ENCODE measurements around the gene SLC44A4.
"Not testable (repeated sequence)": the region's sequence is repeated elsewhere in the genome, so short reads cannot be mapped to it uniquely, and the experiment has no call there.

SLC44A4 gene

DNA sequence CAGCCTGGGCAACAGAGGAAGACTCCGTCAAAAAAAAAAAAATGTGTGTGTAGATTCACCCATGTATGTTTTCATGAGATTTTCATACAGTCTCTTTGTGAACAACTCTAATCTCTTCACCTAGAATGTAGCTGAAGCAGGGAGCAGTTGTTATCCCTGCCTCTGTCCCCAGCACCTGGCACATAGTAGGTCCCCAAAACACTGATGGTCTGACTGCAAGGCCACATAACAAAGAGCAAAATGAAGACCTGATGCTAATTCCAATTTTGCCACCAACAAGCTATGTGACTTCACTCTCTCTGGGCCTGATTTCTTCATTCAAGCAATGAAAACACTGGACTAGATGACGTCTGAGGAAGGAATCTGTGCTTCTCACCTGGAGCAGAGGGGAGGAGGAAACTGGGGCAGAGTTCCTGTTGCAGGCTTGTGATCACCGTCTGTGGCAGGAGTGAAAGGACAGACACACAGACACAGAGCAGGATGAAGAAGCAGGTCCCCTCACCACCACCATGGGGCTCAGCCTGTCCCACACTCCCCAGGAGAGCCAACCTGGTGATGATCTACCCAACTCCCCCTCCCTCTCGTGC, 4.6 kb downstream of the SLC44A4 start:
- DNase-seq (ENCODE audit: low spot score) = no peak
- no peak overlapping the region for H3K4me3 ChIP-seq
- H3K27ac ChIP-seq = no peak overlapping the region
- TF ChIP-seq, protein P1, sequence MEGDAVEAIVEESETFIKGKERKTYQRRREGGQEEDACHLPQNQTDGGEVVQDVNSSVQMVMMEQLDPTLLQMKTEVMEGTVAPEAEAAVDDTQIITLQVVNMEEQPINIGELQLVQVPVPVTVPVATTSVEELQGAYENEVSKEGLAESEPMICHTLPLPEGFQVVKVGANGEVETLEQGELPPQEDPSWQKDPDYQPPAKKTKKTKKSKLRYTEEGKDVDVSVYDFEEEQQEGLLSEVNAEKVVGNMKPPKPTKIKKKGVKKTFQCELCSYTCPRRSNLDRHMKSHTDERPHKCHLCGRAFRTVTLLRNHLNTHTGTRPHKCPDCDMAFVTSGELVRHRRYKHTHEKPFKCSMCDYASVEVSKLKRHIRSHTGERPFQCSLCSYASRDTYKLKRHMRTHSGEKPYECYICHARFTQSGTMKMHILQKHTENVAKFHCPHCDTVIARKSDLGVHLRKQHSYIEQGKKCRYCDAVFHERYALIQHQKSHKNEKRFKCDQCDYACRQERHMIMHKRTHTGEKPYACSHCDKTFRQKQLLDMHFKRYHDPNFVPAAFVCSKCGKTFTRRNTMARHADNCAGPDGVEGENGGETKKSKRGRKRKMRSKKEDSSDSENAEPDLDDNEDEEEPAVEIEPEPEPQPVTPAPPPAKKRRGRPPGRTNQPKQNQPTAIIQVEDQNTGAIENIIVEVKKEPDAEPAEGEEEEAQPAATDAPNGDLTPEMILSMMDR (IDR thresholded peaks at IDR 0.05) = no peak

DNA sequence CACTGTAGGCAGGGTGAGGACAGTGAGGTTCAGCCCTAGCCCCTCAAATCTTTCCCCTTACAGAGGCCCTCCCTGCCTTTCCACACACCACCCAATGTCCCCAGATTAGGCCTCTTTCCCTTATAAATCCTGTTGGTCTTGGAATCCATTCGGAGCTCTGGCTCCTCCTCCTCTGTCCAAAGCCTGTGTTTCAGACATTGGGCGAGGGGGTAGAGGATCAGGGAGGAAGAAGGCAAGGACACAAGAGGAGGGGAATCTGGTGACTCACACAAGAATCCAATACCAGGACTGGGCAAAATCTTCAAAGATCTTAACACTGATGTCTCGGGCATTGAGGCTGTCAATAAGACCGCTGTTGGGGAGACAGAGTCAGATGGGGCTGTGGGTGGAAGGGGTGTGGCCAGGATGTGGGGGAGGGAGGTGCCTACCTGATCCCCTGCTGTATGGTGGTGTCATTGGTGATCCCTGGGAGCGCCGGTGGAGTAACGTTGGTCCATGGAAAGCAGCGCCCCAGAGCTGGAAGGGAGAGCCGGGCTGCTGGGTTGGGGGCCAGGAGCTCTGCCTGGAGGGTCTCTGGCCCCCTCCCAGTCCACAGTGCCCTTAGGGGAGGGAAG, 7.6 kb downstream of the SLC44A4 start:
- no peak overlapping the region for H3K4me3 ChIP-seq
- TF ChIP-seq, protein P1 (IDR thresholded peaks at IDR 0.05) = no peak
- DNase-seq (ENCODE audit: low spot score) = no peak
- H3K27ac ChIP-seq = no peak overlapping the region

DNA sequence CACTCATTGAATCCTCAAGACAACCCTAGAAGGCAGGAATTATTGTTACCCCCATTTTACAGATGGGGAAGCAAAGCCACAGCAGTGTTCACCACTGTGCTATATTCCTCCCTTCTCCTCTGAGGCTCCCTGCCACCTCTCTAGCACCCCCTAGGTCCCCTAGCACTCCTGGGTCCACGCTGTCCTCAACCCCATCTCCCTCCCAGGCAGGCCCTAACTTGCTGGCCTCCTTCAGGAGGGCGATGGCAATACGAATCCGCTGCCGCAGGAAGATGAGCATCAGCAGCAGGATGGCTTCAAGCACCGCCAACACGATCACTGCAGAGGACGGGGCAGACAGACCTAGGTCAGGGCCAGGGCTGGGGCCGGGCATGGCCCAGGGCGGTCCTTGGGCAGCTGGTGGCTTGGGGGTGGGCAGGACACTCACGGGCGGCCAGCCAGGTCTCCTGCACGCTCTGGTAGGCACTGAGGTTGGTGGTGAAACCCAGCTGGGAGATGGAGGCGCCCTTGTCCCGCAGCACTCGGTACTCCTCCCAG, 8.3 kb downstream of the SLC44A4 start:
- TF ChIP-seq, protein P1 (IDR thresholded peaks at IDR 0.05) = no peak
- DNase-seq (ENCODE audit: low spot score) = no peak

DNA sequence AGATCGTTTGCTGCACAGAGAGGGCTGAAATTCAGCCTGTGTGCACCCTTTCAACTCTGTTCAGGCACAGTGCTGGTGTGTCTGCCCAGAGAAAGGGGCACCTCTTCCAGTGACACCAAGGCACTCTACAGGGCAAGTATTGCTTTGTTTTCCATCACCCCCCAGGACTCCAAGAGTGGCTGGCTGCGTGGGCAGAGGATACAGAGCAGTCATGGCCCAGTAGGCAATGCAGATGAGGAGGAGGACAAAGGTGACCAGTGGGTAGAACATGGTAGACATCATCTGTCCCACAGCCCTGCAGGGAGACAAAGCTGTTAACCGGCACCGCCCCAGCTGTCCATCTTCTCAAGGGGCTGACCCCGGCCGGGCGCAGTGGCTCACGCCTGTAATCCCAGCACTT, 9.5 kb downstream of the SLC44A4 start:
- Histone ChIP-seq H3K27ac (no peak overlapping the region), H3K4me3 (no peak overlapping the region)
- no peak for DNase-seq (ENCODE audit: low spot score)
- TF ChIP-seq, protein P1 (IDR thresholded peaks at IDR 0.05) = no peak

More for the DNA sequence above, 8.3 kb downstream of the SLC44A4 start:
- Histone ChIP-seq H3K27ac (no peak overlapping the region), H3K4me3 (no peak overlapping the region)

DNA sequence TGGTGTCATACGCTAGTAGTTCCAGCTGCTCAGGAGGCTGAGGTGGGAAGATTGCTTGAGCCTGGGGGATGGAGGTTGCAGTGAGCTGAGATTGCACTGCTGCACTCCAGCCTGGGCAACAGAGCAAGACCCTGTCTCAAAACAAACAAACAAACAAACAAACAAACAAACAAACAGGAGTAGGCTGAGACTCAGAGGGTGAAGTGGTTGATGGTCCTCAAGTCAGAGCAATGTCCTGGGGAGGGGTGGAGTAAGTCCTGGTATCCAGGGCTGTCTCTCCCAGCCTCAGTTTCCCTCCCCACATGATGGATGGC, 10.2 kb downstream of the SLC44A4 start:
- not testable (repeated sequence) for H3K27ac ChIP-seq; H3K4me3 ChIP-seq; DNase-seq (ENCODE audit: low spot score)

DNA sequence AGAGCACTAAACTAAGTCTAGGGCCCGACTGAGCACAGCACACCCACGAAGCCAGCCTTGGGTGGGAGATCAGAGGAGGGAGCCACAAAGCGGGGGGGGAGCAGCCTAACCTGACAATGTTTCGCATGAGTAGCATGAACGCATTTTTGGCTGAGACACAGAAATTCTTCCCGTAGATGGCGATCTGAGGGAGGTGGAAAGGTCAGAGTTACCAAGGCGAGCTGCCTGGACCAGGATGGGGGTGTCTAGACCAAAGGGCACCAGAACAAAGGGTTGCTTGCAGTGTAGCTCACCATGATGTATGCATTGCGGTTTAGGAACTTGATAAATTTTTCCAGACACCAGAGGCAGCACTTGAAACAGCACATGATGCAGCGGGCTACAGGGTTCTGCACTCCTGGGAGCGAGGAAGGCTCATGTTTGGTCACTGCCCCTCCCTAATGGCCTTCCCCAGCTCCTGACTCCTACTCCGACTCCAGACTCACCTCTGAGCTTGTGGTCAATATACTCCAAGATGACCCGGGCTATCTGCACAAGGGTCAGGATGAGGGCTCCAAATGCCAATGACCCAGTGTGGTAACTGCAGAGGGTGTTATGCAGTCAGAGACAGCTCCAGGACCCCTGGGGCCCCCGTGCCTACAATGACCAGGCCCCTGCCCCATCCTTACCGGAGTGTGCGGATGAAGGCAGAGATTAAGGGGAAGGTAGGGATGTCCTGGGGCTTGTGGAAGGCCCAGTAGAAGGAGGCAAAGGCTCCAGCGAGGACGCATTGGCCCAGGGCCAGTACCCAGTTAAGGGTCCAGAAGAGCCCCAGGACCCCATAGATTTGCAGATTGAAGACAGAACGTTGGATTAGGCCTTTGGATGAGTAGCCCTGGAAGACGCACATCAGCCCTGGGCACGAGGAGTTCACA, 13.3 kb downstream of the SLC44A4 start:
- H3K27ac ChIP-seq = no peak overlapping the region

DNA sequence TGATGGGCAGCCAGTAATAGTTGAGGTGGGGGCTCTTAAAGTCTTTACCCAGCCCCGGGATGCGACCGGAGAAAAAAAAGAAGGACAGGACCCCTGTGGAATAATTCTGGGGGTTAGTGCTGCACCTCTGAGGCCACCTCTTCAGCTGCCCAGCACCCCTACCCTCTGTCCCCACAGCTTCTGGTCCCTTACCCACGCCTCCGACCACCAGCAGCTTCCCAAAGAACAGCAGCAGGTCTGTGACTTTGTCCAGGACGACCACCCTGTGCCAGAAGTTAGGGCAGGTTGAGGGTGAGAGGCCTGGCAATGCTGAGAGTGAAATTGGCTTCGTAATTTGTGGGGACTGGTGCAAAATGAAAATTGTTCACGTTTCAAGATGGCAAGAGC, 14.0 kb downstream of the SLC44A4 start:
- H3K27ac ChIP-seq = no peak overlapping the region
- H3K4me3 ChIP-seq = no peak overlapping the region
- no peak for DNase-seq (ENCODE audit: low spot score)
- TF ChIP-seq, protein P1 (IDR thresholded peaks at IDR 0.05) = no peak

More for the DNA sequence above, 13.3 kb downstream of the SLC44A4 start:
- H3K4me3 ChIP-seq = no peak overlapping the region
- TF ChIP-seq, protein P1 (IDR thresholded peaks at IDR 0.05) = no peak
- no peak for DNase-seq (ENCODE audit: low spot score)

DNA sequence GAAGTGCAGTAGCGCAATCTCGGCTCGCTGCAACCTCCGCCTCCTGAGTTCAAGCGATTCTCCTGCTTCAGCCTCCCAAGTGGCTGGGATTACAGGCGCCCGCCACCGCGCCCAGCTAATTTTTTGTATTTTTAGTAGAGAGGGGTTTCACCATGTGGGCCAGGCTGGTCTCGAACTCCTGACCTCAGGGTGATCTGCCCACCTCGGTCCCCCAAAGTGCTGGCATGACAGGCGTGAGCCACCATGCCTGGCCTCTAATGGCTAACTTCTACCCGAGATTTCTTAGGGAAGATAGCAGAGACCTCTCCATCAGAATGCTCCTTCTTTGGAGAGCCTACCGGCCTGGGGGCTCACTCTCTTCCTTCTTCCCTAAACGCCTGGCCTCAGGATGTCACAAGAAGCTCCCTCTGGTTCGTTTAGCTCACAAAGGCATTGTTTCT, 14.7 kb downstream of the SLC44A4 start:
- Histone ChIP-seq H3K27ac (peak overlapping the region; percentile 58 to 81), H3K4me3 (peak overlapping the region; percentile 97)
- not testable (repeated sequence) for DNase-seq (ENCODE audit: low spot score)
